Stimulated activated CD4-positive, alpha-beta T cell treated with anti-CD3 and anti-CD28 coated beads, TNF-alpha, amount 100 ng/mL, for 1 hour (primary cell): ENCODE data around the gene PRPSAP2.

Experiments
- DNase-seq, 3 donors: peaks; one replicate each; pipeline ENCODE4 v3.0.0-alpha.2; 2020; ENCODE audit warnings: low read depth in 3 of 3, low spot score in 1 of 3

Gene PRPSAP2

GRCh38 chr17:18978050-18978449 is 120.1 kb downstream of the PRPSAP2 start:
- DNase-seq, result no peak

DNA sequence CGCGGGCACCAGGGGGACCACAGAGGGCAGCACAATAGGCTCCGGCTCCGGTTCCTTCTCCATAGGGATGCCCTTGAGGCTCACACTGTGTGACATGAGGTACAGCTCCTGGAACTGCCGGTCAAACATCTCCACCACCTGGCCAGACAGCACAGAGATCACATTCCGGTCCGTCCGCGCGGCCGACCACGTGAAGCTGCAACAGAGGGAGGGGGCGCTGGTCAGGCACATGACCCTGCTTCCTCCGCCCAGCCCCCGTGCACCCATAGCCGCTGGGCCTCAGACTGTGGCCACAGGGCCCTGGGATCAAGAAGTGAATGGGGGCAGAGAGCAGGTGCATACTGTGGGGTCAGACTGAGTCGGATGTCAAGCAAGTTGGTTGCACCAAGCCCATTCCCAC is 120.7 kb downstream of the PRPSAP2 start:
- DNase-seq, result no peak
